Measurements from ENCODE around the gene TANGO2. TPM values are rescaled to one million over a fixed set of nuclear protein-coding genes. Genes with fewer than 3 reads are reported as not detected.

TANGO2 gene
- total RNA-seq, 2 donors from 2014 or later: 10.5 to 19.7 TPM

- peaks cover 15% of the 10 kb centered on the region for H3K4me1 ChIP-seq
- no peak overlapping the region for H3K4me3 ChIP-seq
- no peak overlapping the region for H3K27ac ChIP-seq
- no peaks in the 10 kb centered on the region for H3K9me3 ChIP-seq
- 83 to 85% methylated on average over 9 to 12 of the region's 12 CpGs for WGBS, 2 donors
- DNase-seq (no peak), ATAC-seq (no peak)
- H3K27me3 ChIP-seq: no peaks in the 10 kb centered on the region
- TF ChIP-seq CTCF (IDR thresholded peaks at IDR 0.05) (no peak), POLR2A (IDR thresholded peaks at IDR 0.05) (no peak)
- no peaks in the 10 kb centered on the region for H3K36me3 ChIP-seq (replicated peaks in 1 of 2; ENCODE audit: insufficient read depth in 1 of 2, low read depth in 2 of 2)
- intact Hi-C loops (cut with DNase I): no loop called here
Observed at GRCh38 chr22:20026996-20027601, 6.2 kb downstream of the TANGO2 start.

DNA sequence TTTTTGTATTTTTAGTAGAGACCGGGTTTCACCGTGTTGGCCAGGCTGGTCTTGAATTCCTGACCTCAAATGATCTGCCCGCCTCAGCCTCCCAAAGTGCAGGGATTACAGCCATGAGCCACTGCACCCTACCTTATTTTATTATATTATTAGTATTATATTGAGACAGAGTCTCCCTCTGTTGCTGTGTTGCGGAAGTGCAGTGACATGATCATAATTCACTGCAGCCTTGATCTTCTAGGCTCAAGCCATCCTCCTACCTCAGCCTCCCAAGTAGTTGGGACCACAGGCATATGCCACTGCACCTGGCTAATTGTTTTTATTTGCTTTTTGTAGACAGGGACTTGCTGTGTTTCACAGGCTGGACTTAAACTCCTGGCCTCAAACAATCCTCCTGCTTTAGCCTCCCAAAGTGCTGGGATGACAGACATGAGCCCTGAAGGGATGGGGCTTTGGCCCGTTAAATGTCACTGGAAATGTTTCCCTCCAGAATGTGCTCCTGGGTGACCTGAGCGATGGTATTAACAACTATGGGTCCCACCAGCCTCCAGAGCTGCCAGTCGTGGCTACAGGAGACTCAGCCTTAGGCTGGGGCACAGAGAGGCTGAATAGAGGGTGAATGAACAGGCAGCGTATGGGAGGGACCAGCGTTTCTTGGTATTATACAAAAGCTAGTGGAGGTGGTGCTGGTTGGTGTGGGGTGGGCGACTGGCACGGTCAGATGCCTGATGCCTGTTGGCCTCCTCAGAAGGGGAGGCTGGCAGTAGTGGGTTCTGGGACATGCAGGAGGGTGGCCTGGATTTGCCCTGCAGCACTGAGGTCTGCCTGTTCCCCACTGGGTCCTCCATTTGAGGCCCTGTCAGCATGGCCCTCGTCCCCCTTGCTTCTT, 7.3 kb downstream of the TANGO2 start:
- ATAC-seq (no peak), DNase-seq (no peak)

DNA sequence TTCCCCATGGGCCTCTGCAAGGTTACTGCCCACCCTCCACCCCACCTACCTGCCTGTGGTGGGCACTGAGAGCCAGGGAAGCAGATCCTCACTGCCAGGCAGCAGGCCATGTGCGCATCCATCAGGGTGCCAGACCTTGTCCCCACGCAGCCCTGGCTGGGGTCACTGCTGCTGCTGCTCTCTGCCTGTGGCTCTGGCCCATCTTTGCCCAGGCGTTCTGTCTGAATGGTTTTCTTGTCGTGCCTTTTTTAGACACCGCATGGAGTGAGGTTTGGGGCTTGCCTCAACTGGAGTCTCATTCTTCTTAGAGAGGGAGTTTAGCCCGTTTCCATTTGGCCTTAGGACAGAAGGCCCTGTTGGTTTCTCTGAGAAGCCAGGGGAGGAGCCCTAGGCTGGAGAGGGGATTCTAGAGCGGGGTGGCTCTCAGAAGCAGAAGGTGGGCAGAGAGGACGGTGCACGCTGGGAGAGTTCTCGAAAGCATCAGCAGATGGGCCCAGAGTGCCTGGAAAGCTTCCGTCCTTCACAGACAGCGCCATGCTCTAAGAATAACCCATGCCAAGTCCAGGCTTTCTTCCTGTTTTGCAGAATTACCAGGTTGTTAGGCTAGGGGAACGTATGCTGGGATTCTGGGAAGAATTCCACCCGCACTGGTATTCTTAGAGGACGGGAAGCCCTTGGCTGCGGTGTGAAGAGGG, 8.1 kb downstream of the TANGO2 start:
- TF ChIP-seq CTCF (IDR thresholded peaks at IDR 0.05) (no peak), POLR2A (IDR thresholded peaks at IDR 0.05) (no peak)
- Histone ChIP-seq H3K27me3 (no peaks in the 10 kb centered on the region), H3K9me3 (no peaks in the 10 kb centered on the region), H3K4me1 (peaks cover 22% of the 10 kb centered on the region), H3K27ac (no peak overlapping the region), H3K36me3 (replicated peaks in 1 of 2; ENCODE audit: insufficient read depth in 1 of 2, low read depth in 2 of 2) (no peaks in the 10 kb centered on the region), H3K4me3 (no peak overlapping the region)
- WGBS, 2 donors: 88% methylated on average over 14 to 16 of the region's 16 CpGs
- ATAC-seq: no peak
- intact Hi-C loops (cut with DNase I): no loop called here
- DNase-seq: no peak

More for the DNA sequence above, 7.3 kb downstream of the TANGO2 start:
- 76 to 82% methylated on average over 11 to 12 of the region's 12 CpGs for WGBS, 2 donors
- intact Hi-C loops (cut with DNase I): no loop called here
- no peaks in the 10 kb centered on the region for H3K27me3 ChIP-seq
- no peaks in the 10 kb centered on the region for H3K36me3 ChIP-seq (replicated peaks in 1 of 2; ENCODE audit: insufficient read depth in 1 of 2, low read depth in 2 of 2)
- no peaks in the 10 kb centered on the region for H3K9me3 ChIP-seq
- TF ChIP-seq CTCF (IDR thresholded peaks at IDR 0.05) (peak in 2 of 7 experiments; percentile 5 to 20), POLR2A (IDR thresholded peaks at IDR 0.05) (no peak)
- no peak overlapping the region for H3K4me3 ChIP-seq
- H3K27ac ChIP-seq: no peak overlapping the region
- peaks cover 15% of the 10 kb centered on the region for H3K4me1 ChIP-seq

GRCh38 chr22:20029550-20030225, 8.8 kb downstream of the TANGO2 start:
- H3K27me3 ChIP-seq: no peaks in the 10 kb centered on the region
- intact Hi-C loops (cut with DNase I): no loop called here
- WGBS, 2 donors: 87 to 95% methylated on average over 7 to 9 of the region's 9 CpGs
- no peak overlapping the region for H3K27ac ChIP-seq
- DNase-seq (no peak), ATAC-seq (no peak)
- no peaks in the 10 kb centered on the region for H3K9me3 ChIP-seq
- H3K36me3 ChIP-seq (replicated peaks in 1 of 2; ENCODE audit: insufficient read depth in 1 of 2, low read depth in 2 of 2): no peaks in the 10 kb centered on the region
- no peak overlapping the region for H3K4me3 ChIP-seq
- peaks cover 24% of the 10 kb centered on the region for H3K4me1 ChIP-seq
- TF ChIP-seq POLR2A (IDR thresholded peaks at IDR 0.05) (no peak), CTCF (IDR thresholded peaks at IDR 0.05) (no peak)

Measured in body of pancreas (tissue), 4 donors.